Mucosa of descending colon (tissue), 3 donors: ENCODE data around the gene RANBP9. TPM values are rescaled to one million over a fixed set of nuclear protein-coding genes. Genes with fewer than 3 reads are reported as not detected.

Experiments
- ATAC-seq: fragments of 200-7000 bp; cut with Tn5 transposase; one replicate; pipeline ENCODE4 v1.9.1; 2020; ENCODE audit warnings: mild to moderate bottlenecking, moderate library complexity
- DNase-seq, 3 donors: peaks; one replicate each; pipeline ENCODE4 v3.0.0-alpha.2; 2020
- H3K36me3 ChIP-seq: fragments of 200-600 bp; one replicate; pipeline ENCODE4 v1.8.0; 2021; ENCODE audit warnings: low read depth, mild to moderate bottlenecking
- H3K4me1 ChIP-seq: fragments of 200-600 bp; one replicate; pipeline ENCODE4 v1.8.0; 2021; ENCODE audit warnings: low read depth, mild to moderate bottlenecking
- H3K4me3 ChIP-seq: fragments of 200-600 bp; one replicate; pipeline ENCODE4 v1.8.0; 2021; ENCODE audit warnings: mild to moderate bottlenecking
- H3K9me3 ChIP-seq: fragments of 200-600 bp; one replicate; pipeline ENCODE4 v1.8.0; 2021; ENCODE audit warnings: mild to moderate bottlenecking
- intact Hi-C, 2 donors: fragments of 100-400 bp; cut with DNase I in 1 of 2; cut with micrococcal nuclease in 1 of 2; formaldehyde crosslinking; loops; one replicate each; pipeline versions ENCODE4 v1.11.0 to v1.11.1; 2022; cut with DNase I, micrococcal nuclease
- total RNA-seq, 3 donors: library from RNA; stranded (reverse); fragmentation: NEBNext Ultra II Directional in 2 of 3; extraction: Animal tissue kit (Norgen Biotek cat#: 25700) in 2 of 3; gene quantifications; one replicate each; pipeline versions ENCODE4 v1.2.1 to v1.2.4, GENCODE V29; 2021 to 2023
- TF ChIP-seq, protein P1 (sequence below): fragments of 200-600 bp; IDR thresholded peaks from one replicate; pipeline ENCODE4 v1.8.0; 2022; ENCODE audit warnings: antibody characterized with exemption, mild to moderate bottlenecking
- donor health status: DM: no; HTN: no; CAD: no; lungs with moderate emphysema.
- donor health status: DM: no; HTN: no; CAD: no.
- donor health status: DM: no; HTN: yes; CAD: no.

Gene RANBP9
- total RNA-seq, 3 donors from 2014 or later: 33.4 to 58.4 (median 38.7) TPM

GRCh38 chr6:13700232-13700631, 11.4 kb downstream of the RANBP9 start:
- ATAC-seq: no peak
- Histone ChIP-seq H3K4me1 (no peaks in the 10 kb centered on the region), H3K9me3 (no peaks in the 10 kb centered on the region), H3K4me3 (no peak overlapping the region), H3K36me3 (no peaks in the 10 kb centered on the region)
- intact Hi-C loops: no loop called here
- TF ChIP-seq, protein P1, sequence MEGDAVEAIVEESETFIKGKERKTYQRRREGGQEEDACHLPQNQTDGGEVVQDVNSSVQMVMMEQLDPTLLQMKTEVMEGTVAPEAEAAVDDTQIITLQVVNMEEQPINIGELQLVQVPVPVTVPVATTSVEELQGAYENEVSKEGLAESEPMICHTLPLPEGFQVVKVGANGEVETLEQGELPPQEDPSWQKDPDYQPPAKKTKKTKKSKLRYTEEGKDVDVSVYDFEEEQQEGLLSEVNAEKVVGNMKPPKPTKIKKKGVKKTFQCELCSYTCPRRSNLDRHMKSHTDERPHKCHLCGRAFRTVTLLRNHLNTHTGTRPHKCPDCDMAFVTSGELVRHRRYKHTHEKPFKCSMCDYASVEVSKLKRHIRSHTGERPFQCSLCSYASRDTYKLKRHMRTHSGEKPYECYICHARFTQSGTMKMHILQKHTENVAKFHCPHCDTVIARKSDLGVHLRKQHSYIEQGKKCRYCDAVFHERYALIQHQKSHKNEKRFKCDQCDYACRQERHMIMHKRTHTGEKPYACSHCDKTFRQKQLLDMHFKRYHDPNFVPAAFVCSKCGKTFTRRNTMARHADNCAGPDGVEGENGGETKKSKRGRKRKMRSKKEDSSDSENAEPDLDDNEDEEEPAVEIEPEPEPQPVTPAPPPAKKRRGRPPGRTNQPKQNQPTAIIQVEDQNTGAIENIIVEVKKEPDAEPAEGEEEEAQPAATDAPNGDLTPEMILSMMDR: no peak
- no peak for DNase-seq

DNA sequence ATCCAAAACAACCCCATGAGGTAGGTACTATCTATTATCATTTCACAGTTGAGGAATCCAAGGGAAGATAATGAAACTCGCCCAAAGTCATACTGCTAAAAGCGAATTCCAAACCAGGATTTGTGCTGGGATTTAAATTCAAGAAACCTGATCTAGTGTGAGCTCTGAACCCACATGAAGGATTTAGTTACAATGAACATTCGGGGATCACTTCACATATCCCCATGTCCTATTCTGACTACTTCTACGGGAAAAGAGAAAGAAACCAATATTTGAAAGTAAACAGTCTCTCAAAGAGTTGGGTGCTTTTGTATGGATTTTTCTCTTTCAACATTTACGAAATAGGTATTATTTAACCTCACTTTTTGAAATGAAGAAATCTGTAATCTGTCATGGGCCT, 12.9 kb downstream of the RANBP9 start:
- intact Hi-C loops: no loop called here
- H3K36me3 ChIP-seq: no peaks in the 10 kb centered on the region
- DNase-seq: no peak
- no peak overlapping the region for H3K4me3 ChIP-seq
- no peaks in the 10 kb centered on the region for H3K9me3 ChIP-seq
- ATAC-seq: no peak
- no peaks in the 10 kb centered on the region for H3K4me1 ChIP-seq
- TF ChIP-seq, protein P1: no peak

- no peak for ATAC-seq
- H3K36me3 ChIP-seq: no peaks in the 10 kb centered on the region
- intact Hi-C loops: no loop called here
- H3K9me3 ChIP-seq: no peaks in the 10 kb centered on the region
- TF ChIP-seq, protein P1: no peak
- H3K4me3 ChIP-seq: no peak overlapping the region
- H3K4me1 ChIP-seq: no peaks in the 10 kb centered on the region
- no peak for DNase-seq
These were observed 13.8 kb downstream of the RANBP9 start for GRCh38 chr6:13697857-13698256.

GRCh38 chr6:13696226-13696625, 15.4 kb downstream of the RANBP9 start:
- no peak overlapping the region for H3K4me3 ChIP-seq
- intact Hi-C loops: no loop called here
- DNase-seq: no peak
- TF ChIP-seq, protein P1: no peak
- no peak for ATAC-seq
- no peaks in the 10 kb centered on the region for H3K4me1 ChIP-seq
- H3K9me3 ChIP-seq: no peaks in the 10 kb centered on the region
- H3K36me3 ChIP-seq: no peaks in the 10 kb centered on the region

- intact Hi-C loops: no loop called here
- Histone ChIP-seq H3K4me1 (peaks cover 6% of the 10 kb centered on the region), H3K9me3 (no peaks in the 10 kb centered on the region), H3K36me3 (no peaks in the 10 kb centered on the region), H3K4me3 (no peak overlapping the region)
- TF ChIP-seq, protein P1: no peak
- no peak for DNase-seq
- no peak for ATAC-seq
These were observed 16.4 kb downstream of the RANBP9 start for GRCh38 chr6:13695252-13695651.

DNA sequence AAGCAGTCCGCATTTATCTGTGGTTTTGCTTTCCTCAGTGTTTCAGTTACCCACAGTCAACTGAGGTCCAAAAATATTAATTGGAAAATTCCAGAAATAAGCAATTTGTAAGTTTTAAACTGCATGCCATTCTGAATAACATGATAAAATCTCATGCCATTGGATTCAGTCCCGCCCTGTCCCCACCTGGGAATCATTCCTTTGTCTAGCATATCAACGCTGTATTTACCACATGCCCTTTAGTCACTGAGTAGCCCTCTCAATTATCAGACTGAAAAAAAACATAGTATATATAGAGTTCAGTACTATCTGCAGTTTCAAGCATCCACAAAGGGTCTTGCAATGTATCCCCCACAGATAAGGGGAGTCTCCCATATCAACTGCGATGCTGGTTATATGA, 17.1 kb downstream of the RANBP9 start:
- H3K36me3 ChIP-seq: no peaks in the 10 kb centered on the region
- intact Hi-C loops: no loop called here
- no peaks in the 10 kb centered on the region for H3K9me3 ChIP-seq
- no peak for DNase-seq
- no peak overlapping the region for H3K4me3 ChIP-seq
- peaks cover 11% of the 10 kb centered on the region for H3K4me1 ChIP-seq
- no peak for ATAC-seq
- TF ChIP-seq, protein P1: no peak
